Neural progenitor cell (in vitro differentiated cells): ENCODE measurements around the gene FCAMR. TPM values are rescaled to one million over a fixed set of nuclear protein-coding genes. Genes with fewer than 3 reads are reported as not detected.

ENCODE experiments used
- DNase-seq: peaks from one replicate; pipeline ENCODE4 v3.0.0-alpha.2; 2016; ENCODE audit warnings: low spot score
- H2AFZ ChIP-seq: fragments of 200-600 bp; sonication (generic); replicated peaks from 2 replicates; pipeline ENCODE4 v1.6.1; 2016; ENCODE audit warnings: antibody characterized with exemption
- H3F3A ChIP-seq: fragments of 200-600 bp; sonication (generic); 2 replicates; pipeline ENCODE4 v1.6.1; 2016; ENCODE audit warnings: antibody characterized with exemption, low read depth
- H3K27ac ChIP-seq: fragments of 200-600 bp; sonication (generic); 2 replicates; pipeline ENCODE4 v1.5.1; 2016; ENCODE audit warnings: mild to moderate bottlenecking
- H3K27me3 ChIP-seq: fragments of 200-600 bp; sonication (generic); 2 replicates; pipeline ENCODE4 v1.6.1; 2016; ENCODE audit warnings: mild to moderate bottlenecking, moderate library complexity
- H3K36me3 ChIP-seq: fragments of 200-600 bp; sonication (generic); 2 replicates; pipeline ENCODE4 v1.5.1; 2016
- H3K4me1 ChIP-seq: fragments of 200-600 bp; sonication (generic); 2 replicates; pipeline ENCODE4 v1.6.1; 2016; ENCODE audit warnings: mixed run types
- H3K4me2 ChIP-seq: fragments of 200-600 bp; sonication (generic); 2 replicates; pipeline ENCODE4 v1.6.1; 2016
- H3K4me3 ChIP-seq: fragments of 200-600 bp; sonication (generic); 2 replicates; pipeline ENCODE4 v1.5.1; 2016
- H3K79me2 ChIP-seq: fragments of 200-600 bp; sonication (generic); 2 replicates; pipeline ENCODE4 v1.6.1; 2016; ENCODE audit warnings: low read depth
- H3K9ac ChIP-seq: fragments of 200-600 bp; sonication (generic); 2 replicates; pipeline ENCODE4 v1.6.1; 2016
- H3K9me3 ChIP-seq: fragments of 200-600 bp; sonication (generic); 2 replicates; pipeline ENCODE4 v1.5.1; 2016; ENCODE audit warnings: low read depth
- H4K20me1 ChIP-seq: fragments of 200-600 bp; sonication (generic); 2 replicates; pipeline ENCODE4 v1.6.1; 2016; ENCODE audit warnings: low read depth
- H3K27ac Mint-ChIP-seq: 3 replicates; pipeline ENCODE4 v1.8.0; 2021; ENCODE audit warnings: mixed read lengths
- H3K27me3 Mint-ChIP-seq: 2 replicates; pipeline ENCODE4 v1.8.0; 2022; ENCODE audit warnings: low read depth, mild to moderate bottlenecking, inconsistent platforms, moderate library complexity, mixed read lengths; ENCODE audit not compliant: insufficient read depth
- H3K36me3 Mint-ChIP-seq: 3 replicates; pipeline ENCODE4 v1.8.0; 2021; ENCODE audit warnings: mixed read lengths
- H3K4me1 Mint-ChIP-seq: 3 replicates; pipeline ENCODE4 v1.8.0; 2021; ENCODE audit warnings: mixed read lengths
- H3K4me3 Mint-ChIP-seq: 3 replicates; pipeline ENCODE4 v1.8.0; 2021; ENCODE audit warnings: mild to moderate bottlenecking, moderate library complexity, mixed read lengths
- H3K9me3 Mint-ChIP-seq: 3 replicates; pipeline ENCODE4 v1.8.0; 2020; ENCODE audit warnings: mixed read lengths
- CTCF ChIP-seq: fragments of 200-600 bp; sonication (generic); IDR thresholded peaks from 2 replicates; pipeline ENCODE4 v1.5.1; 2017; ENCODE audit warnings: antibody characterized with exemption, mild to moderate bottlenecking
- EZH2 ChIP-seq: fragments of 200-600 bp; sonication (generic); IDR thresholded peaks from 2 replicates; pipeline ENCODE4 v1.6.1; 2017; ENCODE audit warnings: antibody characterized with exemption, mild to moderate bottlenecking, moderate library complexity
- EZH2phosphoT487 ChIP-seq: fragments of 200-600 bp; sonication (generic); IDR thresholded peaks from 2 replicates; pipeline ENCODE4 v1.6.1; 2017; ENCODE audit warnings: antibody characterized with exemption
- total RNA-seq: library from RNA; depleted of rRNA; stranded (reverse); fragments of >200 nt; gene quantifications from 2 replicates; pipeline ENCODE4 v1.2.3, GENCODE V29; 2015; ENCODE audit warnings: low replicate concordance

Gene FCAMR
- total RNA-seq, 1 donor from 2014 or later, result not detected

- Mint-ChIP-seq H3K27ac (no peak overlapping the region), H3K4me3 (no peak overlapping the region), H3K27me3 (peaks cover 8% of the 10 kb centered on the region), H3K4me1 (no peaks in the 10 kb centered on the region), H3K36me3 (no peaks in the 10 kb centered on the region), H3K9me3 (no peaks in the 10 kb centered on the region)
- Histone ChIP-seq H2AFZ (no peak overlapping the region), H3K4me3 (no peak overlapping the region), H3K36me3 (no peaks in the 10 kb centered on the region), H3K9ac (no peak overlapping the region), H3K27ac (no peak overlapping the region), H3K4me1 (no peaks in the 10 kb centered on the region), H3K9me3 (no peaks in the 10 kb centered on the region), H3K79me2 (no peaks in the 10 kb centered on the region), H3K4me2 (no peak overlapping the region), H3F3A (no peaks in the 10 kb centered on the region), H3K27me3 (no peaks in the 10 kb centered on the region), H4K20me1 (no peaks in the 10 kb centered on the region)
- no peak for DNase-seq
- TF ChIP-seq EZH2phosphoT487, result no peak
- no peak for TF ChIP-seq EZH2
- TF ChIP-seq CTCF, result no peak
These were observed 8.6 kb downstream of the FCAMR start for GRCh38 chr1:206961668-206962067.

- no peak overlapping the region for H3K4me3 Mint-ChIP-seq
- TF ChIP-seq EZH2phosphoT487, result no peak
- TF ChIP-seq EZH2, result no peak
- TF ChIP-seq CTCF, result no peak
These were observed 9.4 kb downstream of the FCAMR start for GRCh38 chr1:206960676-206961386.

GRCh38 chr1:206958144-206958543 lies 12.1 kb downstream of the FCAMR start:
- peaks cover 9% of the 10 kb centered on the region for H3K4me1 ChIP-seq
- no peaks in the 10 kb centered on the region for H3K27me3 ChIP-seq
- Mint-ChIP-seq H3K27me3 (peaks cover 8% of the 10 kb centered on the region), H3K4me3 (no peak overlapping the region), H3K9me3 (no peaks in the 10 kb centered on the region), H3K4me1 (peaks cover 12% of the 10 kb centered on the region), H3K36me3 (no peaks in the 10 kb centered on the region), H3K27ac (no peak overlapping the region)
- H3F3A ChIP-seq, result no peaks in the 10 kb centered on the region
- H4K20me1 ChIP-seq, result no peaks in the 10 kb centered on the region
- no peak overlapping the region for H3K4me3 ChIP-seq
- no peaks in the 10 kb centered on the region for H3K9me3 ChIP-seq
- H3K4me2 ChIP-seq, result no peak overlapping the region
- no peaks in the 10 kb centered on the region for H3K36me3 ChIP-seq
- H2AFZ ChIP-seq, result no peak overlapping the region
- DNase-seq, result no peak
- H3K9ac ChIP-seq, result no peak overlapping the region
- H3K79me2 ChIP-seq, result no peaks in the 10 kb centered on the region
- no peak overlapping the region for H3K27ac ChIP-seq
- TF ChIP-seq CTCF, result no peak
- no peak for TF ChIP-seq EZH2
- TF ChIP-seq EZH2phosphoT487, result no peak

More at GRCh38 chr1:206960676-206961386, 9.4 kb downstream of the FCAMR start:
- Histone ChIP-seq H3K9me3 (no peaks in the 10 kb centered on the region), H4K20me1 (no peaks in the 10 kb centered on the region), H3K4me2 (no peak overlapping the region), H2AFZ (no peak overlapping the region), H3F3A (no peaks in the 10 kb centered on the region), H3K4me1 (peaks cover 2% of the 10 kb centered on the region), H3K27ac (no peak overlapping the region), H3K9ac (no peak overlapping the region), H3K27me3 (no peaks in the 10 kb centered on the region), H3K4me3 (no peak overlapping the region), H3K36me3 (no peaks in the 10 kb centered on the region), H3K79me2 (no peaks in the 10 kb centered on the region)
- Mint-ChIP-seq H3K36me3 (no peaks in the 10 kb centered on the region), H3K9me3 (no peaks in the 10 kb centered on the region), H3K4me1 (peaks cover 3% of the 10 kb centered on the region), H3K27me3 (peaks cover 6% of the 10 kb centered on the region), H3K27ac (no peak overlapping the region)
- no peak for DNase-seq
